ENCODE results near the gene ZNF691.

- TF ChIP-seq CTCF (conservative IDR thresholded peaks at IDR 0.05; ENCODE audit: low read depth, low read length) (no peak), EZH2 (IDR thresholded peaks at IDR 0.05; ENCODE audit: borderline replicate concordance, low read depth, low read length, poor library complexity, severe bottlenecking) (no peak)
Observed at GRCh38 chr1:42801832-42802473, 44.5 kb upstream of the ZNF691 start.

Data from A673 (cell line).